ENCODE data around the gene MECP2.
A peak's percentile ranks its signal among the peaks of the same experiment; 100 is the strongest.

MECP2 gene

GRCh38 chrX:154020536-154021115 lies 76.9 kb downstream of the MECP2 start:
- TF ChIP-seq, protein P1, sequence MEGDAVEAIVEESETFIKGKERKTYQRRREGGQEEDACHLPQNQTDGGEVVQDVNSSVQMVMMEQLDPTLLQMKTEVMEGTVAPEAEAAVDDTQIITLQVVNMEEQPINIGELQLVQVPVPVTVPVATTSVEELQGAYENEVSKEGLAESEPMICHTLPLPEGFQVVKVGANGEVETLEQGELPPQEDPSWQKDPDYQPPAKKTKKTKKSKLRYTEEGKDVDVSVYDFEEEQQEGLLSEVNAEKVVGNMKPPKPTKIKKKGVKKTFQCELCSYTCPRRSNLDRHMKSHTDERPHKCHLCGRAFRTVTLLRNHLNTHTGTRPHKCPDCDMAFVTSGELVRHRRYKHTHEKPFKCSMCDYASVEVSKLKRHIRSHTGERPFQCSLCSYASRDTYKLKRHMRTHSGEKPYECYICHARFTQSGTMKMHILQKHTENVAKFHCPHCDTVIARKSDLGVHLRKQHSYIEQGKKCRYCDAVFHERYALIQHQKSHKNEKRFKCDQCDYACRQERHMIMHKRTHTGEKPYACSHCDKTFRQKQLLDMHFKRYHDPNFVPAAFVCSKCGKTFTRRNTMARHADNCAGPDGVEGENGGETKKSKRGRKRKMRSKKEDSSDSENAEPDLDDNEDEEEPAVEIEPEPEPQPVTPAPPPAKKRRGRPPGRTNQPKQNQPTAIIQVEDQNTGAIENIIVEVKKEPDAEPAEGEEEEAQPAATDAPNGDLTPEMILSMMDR (IDR thresholded peaks at IDR 0.05; ENCODE audit: insufficient read depth, low read length), result no peak
- peak; percentile 80; the same call in 1 of the 2 replicates for TF ChIP-seq SPI1 (IDR thresholded peaks at IDR 0.05; ENCODE audit: borderline replicate concordance, low read depth)
- DNase-seq (ENCODE audit: low read depth in 1 of 2, low spot score in 1 of 2), result peak in 1 of 2 experiments; percentile 55
- H3K27ac ChIP-seq (replicated peaks), result peak overlapping the region; percentile 88
- H3K4me3 ChIP-seq (replicated peaks; ENCODE audit: insufficient read depth, low read length), result peak overlapping the region; percentile 43
- H3K27me3 ChIP-seq (ENCODE audit: insufficient read depth, poor library complexity, severe bottlenecking), result no peaks in the 10 kb centered on the region

DNA sequence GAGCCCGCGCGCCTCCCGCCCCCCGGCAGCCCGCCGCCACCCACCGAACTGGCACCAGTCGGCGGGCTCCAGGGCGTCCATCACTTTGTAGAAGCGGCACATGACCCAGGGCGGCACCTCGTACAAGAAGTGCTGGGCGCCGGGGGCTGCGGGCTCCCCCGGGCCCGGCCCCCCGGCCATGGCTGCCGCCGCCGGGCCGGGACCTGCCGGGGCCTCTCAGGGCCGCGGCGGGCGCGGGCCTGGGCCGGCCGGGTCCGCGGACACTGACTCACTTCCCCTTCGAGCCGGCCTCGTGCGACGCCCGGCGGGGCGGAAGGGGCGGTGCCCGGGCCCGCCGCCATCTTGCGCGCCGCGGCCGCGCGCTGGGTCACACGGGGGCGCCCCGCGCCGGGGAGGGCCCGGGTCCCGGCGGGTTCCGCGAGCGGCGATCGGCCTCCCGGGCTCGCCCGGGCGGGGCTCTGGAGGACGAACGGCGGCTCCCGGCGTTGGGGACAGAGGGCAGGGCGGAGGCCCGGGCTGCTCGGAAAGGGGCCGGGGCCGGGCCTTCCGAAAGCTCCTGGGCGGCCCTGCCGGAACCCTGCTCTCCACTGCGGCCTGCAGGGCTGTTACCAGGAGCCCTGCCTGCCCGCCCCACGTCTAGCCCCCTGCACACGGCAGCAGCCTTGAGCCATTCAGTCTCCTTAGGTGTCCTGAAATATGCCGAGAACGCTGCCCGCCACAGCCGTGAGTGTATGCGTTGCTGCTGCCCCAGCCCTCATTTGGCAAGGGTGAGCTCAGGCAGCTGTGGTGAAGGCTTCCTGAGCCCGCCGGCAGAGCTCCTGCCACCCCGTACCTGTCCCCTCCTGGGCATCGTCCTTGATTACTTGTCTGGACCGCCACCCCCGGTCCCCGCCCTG lies 77.6 kb downstream of the MECP2 start, which contains the start of gene IRAK1:
Gene IRAK1 (minus strand): TSS at position 270 of the 896 bp plus-strand sequence. CDS start 90 bp downstream, at position 180.
- peak within 1 kb of the TSS; percentile 68 for H3K4me3 ChIP-seq (replicated peaks; ENCODE audit: insufficient read depth, low read length)
- DNase-seq (ENCODE audit: low read depth in 1 of 2, low spot score in 1 of 2), result peak; percentile 38 to 45
- TF ChIP-seq, protein P1 (IDR thresholded peaks at IDR 0.05; ENCODE audit: insufficient read depth, low read length), result no peak
- TF ChIP-seq SPI1 (IDR thresholded peaks at IDR 0.05; ENCODE audit: borderline replicate concordance, low read depth), result peak; percentile 37; the same call in 1 of the 2 replicates
- no peak for TF ChIP-seq GABPA (IDR thresholded peaks at IDR 0.05; ENCODE audit: low read depth)
- H3K27me3 ChIP-seq (ENCODE audit: insufficient read depth, poor library complexity, severe bottlenecking), result no peaks in the 10 kb centered on the region
- peak within 1 kb of the TSS; percentile 93 for H3K27ac ChIP-seq (replicated peaks)

DNA sequence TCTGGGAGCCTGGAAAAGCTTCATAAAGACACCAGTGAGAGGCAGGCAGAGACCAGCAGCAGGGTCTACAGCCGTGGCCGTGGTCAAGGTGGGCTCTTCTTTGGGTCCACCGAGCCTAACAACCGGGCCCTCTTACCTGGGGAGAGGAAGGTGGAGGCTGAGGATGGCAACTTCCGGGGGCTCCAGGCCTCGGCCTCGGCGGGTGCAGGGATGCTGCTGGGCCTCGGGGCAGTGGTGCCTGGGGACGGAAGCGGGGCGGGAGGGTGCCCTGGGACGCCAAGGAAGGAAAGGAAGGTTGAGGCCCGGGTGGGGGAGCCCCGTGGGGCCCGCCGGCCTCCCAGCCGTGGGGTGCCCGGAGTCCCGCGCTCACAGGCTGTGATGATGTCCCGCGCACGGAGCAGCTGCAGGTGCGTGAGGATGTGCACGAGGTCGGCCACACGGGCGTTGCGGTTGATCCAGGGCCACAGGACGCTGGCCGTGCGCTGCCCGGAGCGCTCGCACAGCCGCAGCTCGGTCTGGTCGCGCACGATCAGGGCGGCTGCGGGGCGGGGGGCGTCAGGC lies 78.4 kb downstream of the MECP2 start:
- peak overlapping the region; percentile 93 for H3K27ac ChIP-seq (replicated peaks)
- DNase-seq (ENCODE audit: low read depth in 1 of 2, low spot score in 1 of 2), result peak in 1 of 2 experiments; percentile 35

GRCh38 chrX:154018518-154019060 lies 78.9 kb downstream of the MECP2 start:
- H3K27ac ChIP-seq (replicated peaks), result peak overlapping the region; percentile 93
- no peaks in the 10 kb centered on the region for H3K27me3 ChIP-seq (ENCODE audit: insufficient read depth, poor library complexity, severe bottlenecking)
- TF ChIP-seq POLR2AphosphoS5 (IDR thresholded peaks at IDR 0.05; ENCODE audit: low read depth) (no peak), GABPA (IDR thresholded peaks at IDR 0.05; ENCODE audit: low read depth) (no peak), REST (IDR thresholded peaks at IDR 0.05; ENCODE audit: insufficient replicate concordance, low read depth) (no peak)
- TF ChIP-seq, protein P1 (IDR thresholded peaks at IDR 0.05; ENCODE audit: insufficient read depth, low read length), result no peak
- peak in 1 of 2 experiments; percentile 21 for DNase-seq (ENCODE audit: low read depth in 1 of 2, low spot score in 1 of 2)
- peak overlapping the region; percentile 68 for H3K4me3 ChIP-seq (replicated peaks; ENCODE audit: insufficient read depth, low read length)

More for the DNA sequence above, 78.4 kb downstream of the MECP2 start:
- TF ChIP-seq, protein P1 (IDR thresholded peaks at IDR 0.05; ENCODE audit: insufficient read depth, low read length), result no peak
- TF ChIP-seq POLR2AphosphoS5 (IDR thresholded peaks at IDR 0.05; ENCODE audit: low read depth), result peak; percentile 10; the same call in 1 of the 2 replicates
- Histone ChIP-seq H3K27me3 (ENCODE audit: insufficient read depth, poor library complexity, severe bottlenecking) (no peaks in the 10 kb centered on the region), H3K4me3 (replicated peaks; ENCODE audit: insufficient read depth, low read length) (peak overlapping the region; percentile 68)
